ENCODE measurements around the gene RAET1G. TPM values are rescaled to one million over a fixed set of nuclear protein-coding genes. Genes with fewer than 3 reads are reported as not detected.

RAET1G gene
- total and polyA plus RNA-seq, 9 of the 15 experiments (the other 6 are each of a cell fraction or from before 2014, with no cell fraction given): 0.11 TPM; not detected in 8

GRCh38 chr6:149963462-149964307 is 40.8 kb upstream of the RAET1G start, which contains the start of gene ULBP1 (continued):
- TF ChIP-seq NR0B1 (IDR thresholded peaks at IDR 0.05; ENCODE audit: partially characterized antibody): no peak
- TF ChIP-seq ZFP91 (CRISPR knock-in tag; IDR thresholded peaks at IDR 0.05): no peak
- peak in 1 of 2 experiments; percentile 88; a peak in 2 of 4 replicates for TF ChIP-seq RCOR1 (IDR thresholded peaks at IDR 0.05; ENCODE audit: borderline replicate concordance in 1 of 2, low read depth in 2 of 2, low read length in 2 of 2)
- no peak; the same call in 1 of the 2 replicates for TF ChIP-seq ZNF24 (IDR thresholded peaks at IDR 0.05)
- no peak for TF ChIP-seq PRPF4 (IDR thresholded peaks at IDR 0.05; ENCODE audit: insufficient read depth, low read depth, low read length, poor library complexity, severe bottlenecking)
- TF ChIP-seq IFI16 (CRISPR knock-in tag; IDR thresholded peaks at IDR 0.05): no peak
- no peak for TF ChIP-seq NFE2L1 (tag; IDR thresholded peaks at IDR 0.05; ENCODE audit: borderline replicate concordance, low read depth)
- TF ChIP-seq ZSCAN32 (CRISPR knock-in tag; IDR thresholded peaks at IDR 0.05): peak; percentile 99
- no peak for TF ChIP-seq FOXP4 (CRISPR knock-in tag; IDR thresholded peaks at IDR 0.05; ENCODE audit: borderline replicate concordance)
- no peak for TF ChIP-seq ZNF583 (CRISPR knock-in tag; IDR thresholded peaks at IDR 0.05)
- no peak for TF ChIP-seq NFE2 (IDR thresholded peaks at IDR 0.05; ENCODE audit: low read depth)
- peak in 1 of 2 experiments; percentile 96; a peak in 2 of 4 replicates for TF ChIP-seq SRF (CRISPR knock-in tag; IDR thresholded peaks at IDR 0.05)
- no peak for TF ChIP-seq ZKSCAN8 (CRISPR knock-in tag; IDR thresholded peaks at IDR 0.05)
- TF ChIP-seq ZBTB7A (IDR thresholded peaks at IDR 0.05; ENCODE audit: borderline replicate concordance, control insufficient read depth, low read depth, low read length): peak; percentile 27; the same call in 1 of the 2 replicates
- TF ChIP-seq OTX1 (CRISPR knock-in tag; IDR thresholded peaks at IDR 0.05): no peak
- TF ChIP-seq TSC22D4 (tag; IDR thresholded peaks at IDR 0.05): no peak
- no peak for TF ChIP-seq MYNN (IDR thresholded peaks at IDR 0.05)
- no peak for TF ChIP-seq MYNN (CRISPR knock-in tag; IDR thresholded peaks at IDR 0.05)
- TF ChIP-seq PATZ1 (CRISPR knock-in tag; IDR thresholded peaks at IDR 0.05; ENCODE audit: borderline replicate concordance): no peak
- TF ChIP-seq JUN (IDR thresholded peaks at IDR 0.05; ENCODE audit: borderline replicate concordance, low read depth, low read length): peak; percentile 90; the same call in 1 of the 2 replicates
- TF ChIP-seq JUN (CRISPR knock-in tag; IDR thresholded peaks at IDR 0.05; ENCODE audit: borderline replicate concordance): 0 out of 2 replicates have a peak, but pooled peaks have one; percentile 39
